NCI-H1105 treated with DMSO at 0.1 percent for 48 hours (cell line): ENCODE results near the gene RANBP3.
"Not testable (repeated sequence)": the region's sequence is repeated elsewhere in the genome, so short reads cannot be mapped to it uniquely, and the experiment has no call there.

Source experiments
- DNase-seq: peaks from one replicate; lab custom pipeline; 2025; lab: John Stamatoyannopoulos, UW

RANBP3 gene

GRCh38 chr19:5883157-5883873 is 94.6 kb downstream of the RANBP3 start:
- DNase-seq: peak; percentile 8

- no peak for DNase-seq
Measured at GRCh38 chr19:5882421-5882968, 95.4 kb downstream of the RANBP3 start.

- no peak for DNase-seq
Measured at GRCh38 chr19:5881543-5882299, 96.2 kb downstream of the RANBP3 start.

- DNase-seq: no peak
Measured at GRCh38 chr19:5880604-5881078, 97.3 kb downstream of the RANBP3 start.

GRCh38 chr19:5880196-5880595 is 97.7 kb downstream of the RANBP3 start:
- DNase-seq: no peak

- DNase-seq: no peak
Measured at GRCh38 chr19:5877882-5878281, 100.1 kb downstream of the RANBP3 start.

- no peak for DNase-seq
Measured at GRCh38 chr19:5877427-5877826, 100.5 kb downstream of the RANBP3 start.

GRCh38 chr19:5874496-5874895 is 103.4 kb downstream of the RANBP3 start:
- DNase-seq: not testable (repeated sequence)

GRCh38 chr19:5873617-5874199 is 104.2 kb downstream of the RANBP3 start:
- DNase-seq: no peak

GRCh38 chr19:5870986-5871394 is 107.0 kb downstream of the RANBP3 start:
- DNase-seq: no peak

GRCh38 chr19:5867201-5868136 is 110.5 kb downstream of the RANBP3 start:
- no peak for DNase-seq
